ENCODE data around the gene GJA10.

Gene GJA10

GRCh38 chr6:89942601-89943000 lies 48.3 kb downstream of the GJA10 start:
- DNase-seq (ENCODE audit: extremely low read depth in 1 of 2, low read depth in 1 of 2) = no peak

DNA sequence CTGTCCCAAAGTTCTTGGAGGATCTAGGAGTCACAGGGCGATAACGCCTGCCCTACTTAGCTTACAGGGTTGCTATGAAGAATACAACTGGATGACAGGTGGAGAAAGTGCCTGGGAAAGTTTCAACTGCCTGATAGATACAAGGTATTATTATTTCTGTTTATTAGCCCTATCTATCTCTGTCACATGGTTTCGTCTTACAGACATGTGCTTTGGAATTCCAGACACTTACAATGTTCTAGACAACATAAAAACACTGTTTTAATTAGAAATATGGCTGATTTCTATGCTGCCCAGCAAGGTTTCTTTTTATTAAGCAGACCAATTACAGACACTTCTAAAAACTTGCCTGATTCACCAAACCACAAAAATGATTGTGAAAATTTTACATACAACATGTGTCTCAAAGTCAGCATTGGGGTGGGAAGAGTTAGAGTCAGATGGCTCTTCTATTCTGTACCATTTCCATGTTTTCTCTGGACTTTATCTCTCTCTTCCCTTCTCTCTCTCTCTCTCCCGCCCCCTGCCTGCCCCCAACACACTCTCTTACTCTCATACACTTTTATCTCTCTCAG lies 50.0 kb downstream of the GJA10 start:
- no peak for DNase-seq (ENCODE audit: extremely low read depth in 1 of 2, low read depth in 1 of 2)

DNA sequence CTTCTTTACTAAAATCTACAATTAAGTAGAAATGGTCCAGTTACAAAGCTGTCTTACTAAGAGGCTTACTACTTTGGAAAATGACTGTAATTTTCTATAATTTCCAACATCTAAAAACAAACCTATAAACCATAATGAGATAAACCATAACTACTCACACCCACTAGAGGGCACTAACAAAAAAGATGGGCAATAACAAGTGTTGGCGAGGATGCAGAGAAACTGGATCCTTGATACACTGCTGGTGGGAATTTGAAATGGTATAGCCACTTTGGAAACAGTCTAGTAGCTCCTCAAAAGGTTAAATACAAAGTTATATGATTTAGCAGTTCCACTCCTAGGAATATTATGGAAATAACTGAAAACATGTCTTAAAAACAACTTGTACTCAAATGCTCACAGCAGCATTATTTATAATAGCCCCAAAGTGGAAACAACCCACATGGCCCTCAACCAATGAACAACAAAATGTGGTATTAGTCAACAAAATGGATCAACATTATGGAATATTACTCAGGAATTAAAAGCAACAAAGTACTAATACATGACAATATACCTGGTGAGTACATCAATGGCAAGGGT lies 50.6 kb downstream of the GJA10 start:
- DNase-seq (ENCODE audit: extremely low read depth in 1 of 2, low read depth in 1 of 2) = no peak

Data from stimulated activated CD8-positive, alpha-beta memory T cell treated with anti-CD3 and anti-CD28 coated beads, Interleukin-7, amount 100 ng/mL, for 48 hours (primary cell).